Neutrophil (primary cell): Measurements from ENCODE around the gene AP1S2.

ENCODE experiments used
- H3K27ac ChIP-seq: fragments of 200-600 bp; sonication (generic); 2 replicates; pipeline ENCODE4 v1.5.1; 2016; ENCODE audit warnings: mild to moderate bottlenecking, moderate library complexity
- H3K27me3 ChIP-seq: fragments of 200-600 bp; sonication (generic); 2 replicates; pipeline ENCODE4 v1.6.0; 2016; ENCODE audit warnings: mild to moderate bottlenecking
- H3K36me3 ChIP-seq: fragments of 200-600 bp; sonication (generic); 2 replicates; pipeline ENCODE4 v1.5.1; 2017
- H3K4me1 ChIP-seq, 2 experiments: fragments of 200-600 bp in 1 of 2; sonication (generic) in 1 of 2; 1 replicate in 1 of 2; 2 replicates in 1 of 2; pipeline versions ENCODE4 v1.5.1 to v1.6.1; 2013 to 2016; ENCODE audit warnings: low read depth in 1 of 2, low read length in 1 of 2, mild to moderate bottlenecking in 1 of 2, moderate library complexity in 1 of 2; ENCODE audit not compliant: control insufficient read depth in 1 of 2, insufficient read depth in 1 of 2
- H3K4me3 ChIP-seq, 2 experiments: fragments of 200-600 bp in 1 of 2; sonication (generic) in 1 of 2; 1 replicate in 1 of 2; 2 replicates in 1 of 2; pipeline ENCODE4 v1.5.1; 2013 to 2016; ENCODE audit warnings: low read depth in 1 of 2, low read length in 1 of 2, mild to moderate bottlenecking in 1 of 2, moderate library complexity in 1 of 2
- H3K9me3 ChIP-seq: fragments of 200-600 bp; sonication (generic); 2 replicates; pipeline ENCODE4 v1.5.1; 2016
- CTCF ChIP-seq: fragments of 200-600 bp; sonication (generic); IDR thresholded peaks from 2 replicates; pipeline ENCODE4 v1.5.1; 2016; ENCODE audit warnings: antibody characterized with exemption

The AP1S2 gene

DNA sequence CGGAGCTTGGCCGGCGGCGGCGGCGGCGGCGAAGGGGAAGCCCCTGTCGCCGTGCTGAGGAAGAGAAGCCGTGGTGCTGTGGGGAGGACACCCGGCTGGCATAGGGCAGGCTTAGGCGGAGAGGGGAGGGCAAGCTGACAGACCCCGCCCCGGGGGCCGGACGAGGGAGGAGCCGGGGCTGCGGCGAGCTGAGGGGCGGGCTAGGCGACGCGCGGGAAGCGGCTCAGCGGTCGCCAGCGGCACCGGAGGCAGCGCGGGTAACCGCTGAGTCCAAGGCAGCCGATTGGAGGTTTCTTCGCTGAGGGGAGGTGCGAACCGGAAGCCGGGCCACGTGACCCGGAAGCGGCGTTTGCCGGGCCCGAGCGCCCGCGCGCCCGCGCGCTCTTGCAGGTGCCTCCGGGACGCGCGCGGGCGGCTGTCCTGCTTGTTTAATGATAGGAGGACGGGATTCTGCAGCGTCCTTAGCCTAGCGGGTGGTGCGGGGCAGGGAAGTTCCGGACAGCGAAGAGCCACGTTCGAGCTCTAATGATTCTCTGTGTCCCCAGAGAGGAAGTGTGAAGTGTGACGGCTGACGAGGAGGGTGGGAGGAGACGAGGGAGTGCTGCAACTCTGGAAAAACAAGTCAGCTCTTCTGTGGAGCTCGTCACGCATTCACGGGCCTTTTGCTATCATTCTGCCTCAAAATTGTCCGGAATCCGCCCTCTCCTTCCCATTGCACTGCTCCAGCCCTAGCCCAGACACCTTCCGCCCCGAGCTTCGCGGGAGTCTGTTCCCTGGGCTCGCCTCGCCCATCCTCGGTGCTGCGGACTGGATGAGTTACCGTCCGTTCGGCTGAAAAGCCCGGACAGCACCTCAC lies at the start of gene AP1S2:
Gene AP1S2 (minus strand): TSS at position 102 of the 856 bp plus-strand sequence. CDS start 2,289 bp downstream, outside the sequence.
- Histone ChIP-seq H3K36me3 (peaks cover 8% of the 10 kb centered on the region), H3K27ac (peak within 1 kb of the TSS; percentile 99), H3K4me3 (peak within 1 kb of the TSS; percentile 66 to 80), H3K27me3 (no peaks in the 10 kb centered on the region), H3K4me1 (peaks cover 25 to 36% of the 10 kb centered on the region in 2 experiments), H3K9me3 (no peaks in the 10 kb centered on the region)
- no peak for TF ChIP-seq CTCF

- no peak for TF ChIP-seq CTCF
- no peaks in the 10 kb centered on the region for H3K9me3 ChIP-seq
- H3K27me3 ChIP-seq, result no peaks in the 10 kb centered on the region
- peak overlapping the region in 1 of 2 experiments; percentile 38 for H3K4me3 ChIP-seq
- no peaks in the 10 kb centered on the region for H3K36me3 ChIP-seq
- H3K4me1 ChIP-seq, result peaks cover 21 to 30% of the 10 kb centered on the region in 2 experiments
- peak overlapping the region; percentile 79 for H3K27ac ChIP-seq
Observed at GRCh38 chrX:15903186-15903681, 48.6 kb upstream of the AP1S2 start.

GRCh38 chrX:15895334-15895733 lies 40.7 kb upstream of the AP1S2 start:
- Histone ChIP-seq H3K4me3 (no peak overlapping the region), H3K36me3 (no peaks in the 10 kb centered on the region), H3K27me3 (no peaks in the 10 kb centered on the region), H3K27ac (no peak overlapping the region), H3K4me1 (no peaks in the 10 kb centered on the region), H3K9me3 (no peaks in the 10 kb centered on the region)
- no peak for TF ChIP-seq CTCF

DNA sequence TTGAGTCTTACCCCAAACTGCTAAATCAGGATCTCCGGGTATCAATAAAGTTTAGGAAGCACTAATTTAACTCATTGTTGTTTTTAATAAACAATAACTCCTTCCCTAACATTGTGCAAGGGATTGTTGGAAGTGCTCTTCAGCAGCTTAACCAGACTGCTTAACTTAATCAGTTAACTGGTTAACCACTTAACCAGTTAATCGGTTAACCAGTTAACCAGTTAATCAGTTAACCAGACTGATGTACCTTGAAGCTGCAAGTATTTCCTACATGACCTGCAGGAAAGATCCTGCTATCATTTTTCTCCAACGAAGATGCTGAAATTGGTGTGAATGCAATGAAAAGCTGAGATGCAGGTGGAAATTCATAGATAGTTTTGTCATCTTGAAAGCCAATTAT lies 40.1 kb upstream of the AP1S2 start:
- H3K9me3 ChIP-seq, result no peaks in the 10 kb centered on the region
- no peaks in the 10 kb centered on the region for H3K36me3 ChIP-seq
- no peak overlapping the region for H3K4me3 ChIP-seq
- H3K4me1 ChIP-seq, result no peaks in the 10 kb centered on the region
- no peaks in the 10 kb centered on the region for H3K27me3 ChIP-seq
- H3K27ac ChIP-seq, result no peak overlapping the region
- no peak for TF ChIP-seq CTCF

GRCh38 chrX:15890463-15890862 lies 35.9 kb upstream of the AP1S2 start:
- Histone ChIP-seq H3K4me1 (no peaks in the 10 kb centered on the region), H3K27me3 (no peaks in the 10 kb centered on the region), H3K9me3 (no peaks in the 10 kb centered on the region), H3K4me3 (no peak overlapping the region), H3K36me3 (no peaks in the 10 kb centered on the region), H3K27ac (no peak overlapping the region)
- TF ChIP-seq CTCF, result no peak
